Pancreas (tissue), 10 donors: ENCODE data around the gene CNTRL. TPM values are rescaled to one million over a fixed set of nuclear protein-coding genes. Genes with fewer than 3 reads are reported as not detected.

Experiments used
- ATAC-seq, 4 donors: fragments of 200-7000 bp; cut with Tn5 transposase; one replicate each; pipeline versions ENCODE4 v1.8.0 to v1.9.1; 2020; ENCODE audit warnings: mild to moderate bottlenecking in 4 of 4, moderate library complexity in 4 of 4
- DNase-seq, 6 donors: peaks; one replicate each; pipeline ENCODE4 v3.0.0-alpha.2; 2020
- FAIRE-seq: peaks from 2 replicates; lab custom pipeline; 2012; peaks lifted over from hg19 to GRCh38; lab: Jason Lieb, UNC
- H3K27ac ChIP-seq, 4 donors: fragments of 200-600 bp; sonication (generic); 1 replicate in 3 of 4; 2 replicates in 1 of 4; pipeline versions ENCODE4 v1.5.0 to v1.8.0; 2020
- H3K27me3 ChIP-seq, 4 donors: fragments of 200-600 bp; one replicate each; pipeline ENCODE4 v1.8.0; 2021
- H3K36me3 ChIP-seq, 3 donors: fragments of 200-600 bp; sonication (generic) in 1 of 3; one replicate each; pipeline versions ENCODE4 v1.5.0 to v1.8.0; 2020 to 2021
- H3K4me1 ChIP-seq, 3 donors: fragments of 200-600 bp; one replicate each; pipeline ENCODE4 v1.8.0; 2021
- H3K4me3 ChIP-seq, 4 donors: fragments of 200-600 bp; sonication (generic) in 2 of 4; one replicate each; pipeline versions ENCODE4 v1.5.0 to v1.8.0; 2020 to 2021
- H3K9me3 ChIP-seq, 4 donors: fragments of 200-600 bp; one replicate each; pipeline ENCODE4 v1.8.0; 2021
- CTCF ChIP-seq, 4 donors: fragments of 200-600 bp; sonication (generic) in 3 of 4; IDR thresholded peaks; one replicate each; pipeline versions ENCODE4 v1.5.0 to v1.8.0; 2021; ENCODE audit warnings: antibody characterized with exemption in 4 of 4
- WGBS, 2 donors: extraction: QIAGEN DNeasy Blood & Tissue Kit; methylation state at CpG; one replicate each; pipeline ENCODE4 v1.1.7; 2013; 5-methylcytosine and 5-hydroxymethylcytosine counted together
- intact Hi-C, 3 donors: fragments of 100-400 bp; cut with DNase I; formaldehyde crosslinking; loops; one replicate each; pipeline versions ENCODE4 v1.11.1 to v1.14.2; 2022
- polyA plus RNA-seq, 2 donors: library from polyadenylated mRNA; stranded (reverse); fragments of 200-250 nt; gene quantifications; one replicate each; pipeline ENCODE4 v1.2.3, GENCODE V29; 2013
- total RNA-seq, 6 donors: library from RNA; stranded (reverse); fragmentation: NEBNext Ultra II Directional in 4 of 6; extraction: Animal tissue kit (Norgen Biotek cat#: 25700) in 4 of 6; gene quantifications; one replicate each; pipeline versions ENCODE4 v1.2.1 to v1.2.4, GENCODE V29; 2021 to 2023
- donor health status: healthy with polysubstance abuse.
- donor health status: DM: no; HTN: no; CAD: no; lungs with moderate emphysema.
- donor health status: DM: no; HTN: no; CAD: no.
- donor health status: control.
- donor health status: control.
- donor health status: Bipolar disorder and iron deficiency.
- donor health status: DM: yes; HTN: yes; CAD: no.
- donor health status: DM: no; HTN: no; CAD: no.
- donor health status: DM: no; HTN: no; CAD: no.
- donor health status: DM: yes; HTN: yes; CAD: no.

CNTRL gene
- total and polyA plus RNA-seq, 8 donors: 5.0 to 12.1 (median 6.5) TPM

DNA sequence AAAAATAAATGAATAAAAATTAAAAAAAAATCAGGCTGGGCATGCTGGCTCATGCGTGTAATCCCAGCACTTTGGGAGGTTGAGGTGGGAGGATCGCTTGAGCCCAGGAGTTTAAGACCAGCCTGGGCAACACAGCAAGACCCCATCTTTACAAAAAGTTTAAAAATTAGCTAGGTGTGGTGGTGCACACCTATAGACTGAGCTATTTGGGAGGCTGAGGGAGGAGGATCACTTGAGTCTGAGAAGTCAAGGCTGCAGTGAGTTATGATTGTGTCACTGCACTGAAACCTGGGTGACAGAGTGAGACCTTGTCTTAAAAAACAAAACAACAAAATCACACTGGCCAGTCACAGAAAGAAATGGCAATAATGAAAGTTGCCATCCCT lies 3.4 kb upstream of the CNTRL start:
- Histone ChIP-seq H3K4me1 (peaks cover 4 to 11% (median 4%) of the 10 kb centered on the region in 3 donors), H3K36me3 (no peaks in the 10 kb centered on the region), H3K27ac (peak overlapping the region in 2 of 4 donors; percentile 13 to 58), H3K9me3 (no peaks in the 10 kb centered on the region), H3K4me3 (peak overlapping the region in 1 of 4 donors; percentile 44), H3K27me3 (no peaks in the 10 kb centered on the region)
- 98 to 100% methylated on average over 2 of the region's 2 CpGs for WGBS, 2 donors
- no peak for DNase-seq
- no peak for TF ChIP-seq CTCF (IDR thresholded peaks at IDR 0.05)
- no peak for FAIRE-seq
- intact Hi-C loops: no loop called here
- no peak for ATAC-seq

- H3K36me3 ChIP-seq: no peaks in the 10 kb centered on the region
- no peaks in the 10 kb centered on the region for H3K9me3 ChIP-seq
- H3K4me3 ChIP-seq: peak overlapping the region in 1 of 4 donors; percentile 44
- intact Hi-C loops: no loop called here
- FAIRE-seq (no peak), DNase-seq (no peak), ATAC-seq (no peak)
- peaks cover 4 to 11% (median 4%) of the 10 kb centered on the region in 3 donors for H3K4me1 ChIP-seq
- no peak for TF ChIP-seq CTCF (IDR thresholded peaks at IDR 0.05)
- peak overlapping the region in 2 of 4 donors; percentile 13 to 58 for H3K27ac ChIP-seq
- 40 to 56% methylated on average over 16 of the region's 16 CpGs for WGBS, 2 donors
- H3K27me3 ChIP-seq: no peaks in the 10 kb centered on the region
Observed at GRCh38 chr9:121071756-121072421, 2.9 kb upstream of the CNTRL start.

DNA sequence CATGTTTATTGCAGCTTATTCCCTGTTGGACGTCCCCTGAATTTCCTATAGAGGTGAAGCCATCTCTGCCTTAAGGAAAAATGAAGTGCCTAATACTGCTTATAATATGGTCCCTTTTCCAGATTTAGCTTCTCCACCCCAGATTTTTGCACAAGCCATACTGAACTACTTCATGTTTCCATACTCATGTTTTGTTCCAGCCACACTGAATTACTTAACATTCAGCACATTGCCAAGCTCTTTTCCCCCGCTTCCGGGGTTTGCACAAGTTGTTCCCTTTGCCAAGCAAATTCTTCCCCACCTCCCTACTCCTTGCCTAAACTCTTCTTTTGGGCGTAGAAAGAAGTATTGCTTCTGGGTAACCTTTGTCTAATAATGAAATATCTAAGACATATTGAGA lies 1.7 kb upstream of the CNTRL start:
- Histone ChIP-seq H3K4me1 (peaks cover 4 to 11% (median 4%) of the 10 kb centered on the region in 3 donors), H3K27ac (no peak overlapping the region), H3K9me3 (no peaks in the 10 kb centered on the region), H3K36me3 (no peaks in the 10 kb centered on the region), H3K27me3 (no peaks in the 10 kb centered on the region), H3K4me3 (no peak overlapping the region)
- ATAC-seq (peak in 1 of 4 donors; percentile 2), DNase-seq (no peak), FAIRE-seq (no peak)
- TF ChIP-seq CTCF (IDR thresholded peaks at IDR 0.05): no peak
- intact Hi-C loops: no loop called here
- 76 to 85% methylated on average over 4 of the region's 4 CpGs for WGBS, 2 donors

DNA sequence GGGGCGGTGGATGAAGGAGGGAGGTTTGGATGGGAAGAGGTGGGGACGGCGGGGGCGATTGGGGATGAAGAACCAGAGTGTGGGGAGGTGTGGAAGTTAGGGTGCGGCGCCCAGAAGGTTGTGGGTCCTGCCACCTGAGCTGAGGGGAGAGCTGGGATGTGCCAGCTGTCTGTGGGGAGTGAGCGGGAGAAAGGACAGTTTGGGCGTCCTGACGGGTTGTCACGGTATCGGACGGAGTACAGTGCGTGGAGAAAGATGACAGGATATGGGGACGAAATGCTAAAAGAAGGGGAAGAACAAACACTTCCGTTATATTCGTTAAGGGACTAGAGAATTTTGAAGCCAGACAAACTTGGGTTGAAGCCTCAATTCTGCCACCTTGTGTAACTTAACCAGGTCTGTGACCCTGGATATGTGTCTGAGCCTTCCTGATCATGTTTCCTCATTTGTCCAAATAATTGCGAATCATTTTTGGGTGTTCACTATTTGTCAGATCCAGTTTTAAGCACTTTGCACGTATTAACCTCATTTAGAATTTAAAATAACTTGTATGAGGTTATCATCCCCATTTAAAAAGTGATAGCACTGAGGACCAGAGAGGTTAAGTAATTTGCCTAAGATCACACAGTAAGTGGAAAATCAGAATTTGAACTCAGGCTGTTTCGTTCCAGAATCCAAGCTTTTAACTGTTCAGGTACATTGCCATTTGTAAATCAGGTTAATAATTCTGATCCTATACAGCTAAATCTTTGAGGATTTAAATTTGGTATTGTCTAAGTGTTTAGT lies 689 bp downstream of the CNTRL start:
- no peak for TF ChIP-seq CTCF (IDR thresholded peaks at IDR 0.05)
- Histone ChIP-seq H3K27me3 (no peaks in the 10 kb centered on the region), H3K27ac (peak overlapping the region; percentile 67 to 85 (median 82)), H3K4me3 (peak overlapping the region; percentile 50 to 85 (median 66)), H3K4me1 (peaks cover 4 to 11% (median 4%) of the 10 kb centered on the region in 3 donors), H3K9me3 (no peaks in the 10 kb centered on the region), H3K36me3 (no peaks in the 10 kb centered on the region)
- FAIRE-seq (no peak), DNase-seq (no peak), ATAC-seq (peak in 2 of 4 donors; percentile 1)
- intact Hi-C loops: no loop called here
- 5 to 6% methylated on average over 19 of the region's 19 CpGs for WGBS, 2 donors
